HG03135 (cell line): ENCODE measurements around the gene FAM236B.
A peak's percentile ranks its signal among the peaks of the same experiment; 100 is the strongest.
"Not testable (repeated sequence)": the region's sequence is repeated elsewhere in the genome, so short reads cannot be mapped to it uniquely, and the experiment has no call there.

Source experiments
- ATAC-seq: cut with Tn5 transposase; IDR thresholded peaks from one replicate; pipeline ENCODE4 v1.9.1; 2021; ENCODE audit warnings: mild to moderate bottlenecking, moderate library complexity; ENCODE audit not compliant: unreplicated experiment

FAM236B gene

DNA sequence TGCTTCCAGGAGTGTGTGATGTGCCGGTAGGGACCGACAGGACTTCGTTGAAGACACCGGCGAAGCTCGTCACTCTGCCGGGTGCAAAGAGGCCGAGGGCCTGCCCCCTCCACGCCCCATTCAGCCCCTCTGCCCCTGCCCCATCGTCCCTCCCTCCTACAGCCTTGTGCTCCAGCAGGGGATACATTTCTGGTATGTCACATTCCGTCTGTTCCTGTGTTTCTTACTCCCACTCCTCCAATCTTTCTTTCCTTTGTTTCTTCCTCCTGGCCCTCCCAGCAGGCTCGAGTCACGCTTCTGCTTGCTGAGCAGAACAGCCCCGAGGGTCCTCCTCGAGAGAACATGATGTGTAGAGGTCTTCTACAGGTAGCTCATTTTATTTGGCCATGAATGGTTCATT lies at the start of gene FAM236B:
Gene FAM236B (minus strand): TSS at position 101 of the 400 bp plus-strand sequence. CDS start 100 bp downstream, at position 1.
- ATAC-seq, result not testable (repeated sequence)

DNA sequence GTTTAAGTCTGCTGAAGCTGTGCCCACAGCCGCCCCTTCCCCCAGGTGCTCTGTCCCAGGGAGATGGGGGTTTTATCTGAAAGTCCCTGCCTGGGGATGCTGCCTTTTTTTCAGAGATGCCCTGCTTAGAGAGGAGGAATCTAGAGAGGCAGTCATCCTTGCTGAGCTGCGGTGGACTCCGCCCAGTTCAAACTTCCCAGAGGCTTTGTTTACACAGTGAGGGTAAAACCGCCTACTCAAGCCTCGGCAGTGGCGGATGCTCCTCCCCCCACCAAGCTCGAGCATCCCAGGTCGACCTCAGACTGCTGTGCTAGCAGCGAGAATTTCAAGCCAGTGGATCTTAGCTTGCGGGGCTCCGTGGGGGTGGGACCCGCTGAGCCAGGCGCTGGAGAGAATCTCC lies 48.2 kb upstream of the FAM236B start:
- ATAC-seq, result not testable (repeated sequence)

- not testable (repeated sequence) for ATAC-seq
These were observed 25.6 kb upstream of the FAM236B start, which contains the start of gene FAM236D for GRCh38 chrX:72808110-72808509. FAM236D (minus strand) TSS chrX:72808210; CDS start chrX:72808110, 100 bp downstream.

DNA sequence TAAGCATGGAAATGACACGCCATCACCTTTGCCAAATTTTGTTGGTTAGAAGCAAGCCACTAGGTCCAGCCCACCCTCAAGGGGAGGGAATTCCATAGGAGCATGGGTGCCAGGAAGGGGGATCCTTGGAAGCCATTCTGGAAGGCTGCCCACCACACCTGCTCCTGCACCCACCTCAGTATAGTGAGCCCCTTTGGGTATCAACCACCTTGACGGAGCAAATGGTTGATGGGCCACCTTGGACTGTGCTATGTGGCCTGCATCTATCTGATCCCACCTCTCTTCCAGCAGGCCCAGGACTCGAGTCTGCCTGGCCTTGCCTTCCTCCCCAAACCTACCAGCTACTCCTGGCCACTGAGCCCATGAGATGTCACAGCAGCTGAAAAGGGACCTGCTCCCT lies 7.9 kb upstream of the FAM236B start:
- not testable (repeated sequence) for ATAC-seq

DNA sequence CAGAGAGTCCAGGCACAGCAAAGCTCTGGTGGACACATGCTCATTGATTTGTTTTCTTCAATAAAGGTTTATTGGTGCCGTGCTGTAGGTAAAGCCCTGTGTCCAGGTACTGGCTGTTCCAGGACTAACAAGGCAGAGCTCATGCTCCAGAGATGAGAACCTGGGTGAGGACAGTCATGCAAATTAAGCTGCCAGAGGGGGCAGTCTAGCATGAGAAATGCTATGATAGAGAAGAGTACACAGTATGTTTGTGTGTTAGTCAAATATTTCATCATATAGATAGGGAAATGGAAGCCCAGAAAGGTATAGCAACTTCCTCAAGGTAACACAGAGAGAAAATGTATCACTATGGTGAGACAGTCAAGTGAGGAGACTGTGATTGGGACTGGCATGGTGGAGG lies 5.7 kb upstream of the FAM236B start:
- ATAC-seq, result not testable (repeated sequence)

DNA sequence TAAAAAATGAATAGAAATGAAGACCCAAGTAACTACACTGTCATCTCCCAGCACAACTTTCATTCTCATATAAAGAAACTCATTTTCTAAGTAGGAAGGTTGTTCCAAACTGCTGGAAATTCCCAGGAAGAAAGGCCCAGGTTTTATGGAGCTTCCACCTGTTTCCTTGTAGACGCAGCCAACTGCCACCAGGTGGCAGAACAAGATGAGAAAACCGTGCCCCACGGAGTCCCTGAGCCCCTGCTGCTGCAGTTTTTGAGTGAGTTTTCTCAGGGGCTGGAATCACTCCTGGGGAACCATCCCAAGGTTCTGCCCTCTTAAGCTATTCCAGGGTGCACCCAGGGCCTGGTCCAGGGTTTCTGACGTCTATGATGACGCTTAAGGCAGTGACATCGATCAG lies 1.5 kb upstream of the FAM236B start:
- not testable (repeated sequence) for ATAC-seq

DNA sequence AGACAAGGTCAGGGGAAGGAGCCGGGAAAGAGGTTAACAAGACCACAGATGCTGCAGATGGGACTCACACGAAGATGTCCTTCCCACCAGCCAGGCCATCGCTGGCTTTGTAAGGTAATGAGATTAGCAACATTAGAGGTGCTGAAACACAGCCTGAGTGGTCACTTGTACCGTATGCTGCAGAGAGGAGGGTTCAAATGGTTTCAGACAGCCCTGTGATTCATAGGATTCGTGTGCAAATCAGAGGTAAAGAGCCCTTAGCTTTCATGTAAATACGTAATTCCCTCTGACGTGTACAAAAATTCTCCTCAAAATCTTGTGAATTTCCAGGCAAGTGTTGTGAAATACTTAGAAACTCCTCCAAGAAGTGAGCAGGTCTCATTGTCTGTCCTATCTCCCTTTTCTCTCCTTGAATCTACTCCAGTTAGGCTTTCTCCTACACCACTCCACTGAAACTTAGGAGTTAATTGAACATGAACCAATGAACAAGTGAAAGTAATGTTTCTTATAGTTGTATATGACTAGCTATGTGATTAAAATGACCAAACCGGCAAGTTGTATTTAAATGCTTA lies 991 bp upstream of the FAM236B start:
- ATAC-seq, result not testable (repeated sequence)

GRCh38 chrX:72778146-72778545 lies 4.3 kb downstream of the FAM236B start:
- not testable (repeated sequence) for ATAC-seq

DNA sequence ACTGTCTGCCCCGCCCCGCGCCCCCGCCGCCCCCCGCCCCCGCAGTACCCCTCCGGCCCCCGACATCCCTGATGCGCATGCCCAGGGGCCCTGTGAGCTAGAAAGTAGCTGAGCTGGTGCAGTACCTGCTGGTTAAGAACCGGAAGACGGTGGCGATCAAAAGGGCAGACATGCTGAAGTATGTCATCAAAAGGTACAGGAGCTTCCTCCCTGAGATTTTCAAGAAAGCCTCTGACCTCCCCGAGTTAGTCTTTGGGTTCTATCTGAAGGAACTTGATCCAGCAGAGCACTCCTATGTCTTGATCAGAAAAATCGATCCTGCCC lies 5.0 kb downstream of the FAM236B start:
- peak; percentile 61 for ATAC-seq

DNA sequence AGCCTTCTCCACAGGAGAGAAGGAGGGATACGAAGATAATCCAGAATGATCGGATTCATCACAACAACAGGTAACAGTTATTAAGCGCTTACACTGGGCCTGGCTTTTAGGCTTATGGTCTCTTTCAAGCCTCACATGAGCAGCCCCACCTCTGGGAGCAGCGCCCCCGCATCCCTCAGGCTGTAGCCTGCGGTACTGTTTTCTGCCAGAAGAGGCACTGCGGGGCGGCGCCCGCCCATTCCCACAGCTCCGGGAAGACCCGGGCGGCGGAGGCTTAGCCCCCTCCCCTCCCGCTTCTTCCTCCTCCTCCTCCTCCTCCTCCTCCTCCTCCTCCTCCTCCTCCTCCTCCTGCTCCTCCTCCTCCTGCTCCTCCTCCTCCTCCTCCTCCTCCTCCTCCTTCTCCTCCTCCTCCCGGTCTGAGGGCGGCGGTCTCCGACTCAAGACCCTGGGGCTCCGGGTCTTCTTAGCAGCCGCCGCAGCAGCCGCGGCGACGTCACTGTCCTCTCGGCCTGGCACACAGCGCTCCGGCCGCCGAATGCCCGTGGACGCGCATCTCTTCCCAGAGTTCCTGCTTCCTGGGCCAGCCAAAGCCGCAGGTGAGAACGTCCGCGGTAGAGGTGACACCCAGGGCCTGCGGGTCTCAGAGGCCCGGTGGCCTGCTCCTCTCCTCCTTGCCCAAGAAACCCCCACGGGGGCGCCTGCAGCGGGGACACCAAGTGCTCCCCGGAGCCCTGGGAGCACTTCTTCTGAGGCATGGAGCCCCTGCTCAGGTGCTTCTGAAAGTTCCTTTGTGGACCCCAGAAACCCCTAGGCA lies 5.6 kb downstream of the FAM236B start, which contains the start of gene DMRTC1B:
Gene DMRTC1B (plus strand): TSS at position 238 of the 814 bp plus-strand sequence. CDS start 68,246 bp downstream, outside the sequence.
- ATAC-seq, result peak; percentile 71

DNA sequence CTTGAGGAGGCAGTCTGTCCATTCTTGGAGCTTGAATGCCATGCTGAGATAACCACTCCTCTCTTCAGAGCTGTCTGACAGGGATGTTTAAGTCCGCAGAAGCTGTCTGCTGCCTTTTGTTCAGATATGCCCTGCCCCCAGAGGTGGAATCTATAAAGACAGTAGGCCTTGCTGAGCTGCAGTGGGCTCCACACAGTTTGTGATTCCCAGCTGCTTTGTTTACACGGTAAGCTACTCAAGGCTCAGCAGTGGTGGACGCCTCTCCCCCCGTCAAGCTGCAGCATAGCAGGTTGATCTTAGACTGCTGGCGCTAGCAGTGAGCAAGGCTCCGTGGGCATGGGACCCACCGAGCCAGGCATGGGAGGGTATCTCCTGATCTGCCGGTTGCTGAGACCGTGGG lies 22.0 kb downstream of the FAM236B start:
- not testable (repeated sequence) for ATAC-seq

- not testable (repeated sequence) for ATAC-seq
These were observed 33.9 kb downstream of the FAM236B start for GRCh38 chrX:72748545-72748944.

DNA sequence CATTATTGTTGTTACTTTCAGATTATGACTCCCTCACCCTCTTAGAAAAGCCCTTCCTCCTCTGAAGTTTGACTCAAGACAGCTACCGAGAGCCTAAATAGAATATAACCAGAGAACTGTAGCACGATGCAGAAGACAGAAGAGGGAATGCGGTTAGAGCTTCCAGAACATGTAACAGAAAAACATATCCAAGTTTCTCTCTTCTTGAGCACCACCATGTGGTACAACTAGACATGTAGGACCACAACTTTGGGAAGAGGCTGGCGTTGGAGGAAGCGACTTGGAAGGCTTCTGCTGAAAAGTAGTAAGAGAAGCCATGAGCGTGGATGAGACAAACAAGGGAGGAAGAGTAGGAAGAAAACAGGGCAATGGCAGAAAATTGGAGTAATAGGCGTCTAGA lies 36.9 kb downstream of the FAM236B start:
- ATAC-seq, result not testable (repeated sequence)

- no peak for ATAC-seq
These were observed 46.9 kb downstream of the FAM236B start for GRCh38 chrX:72735561-72735960.

GRCh38 chrX:72733636-72734035 lies 48.8 kb downstream of the FAM236B start:
- ATAC-seq, result not testable (repeated sequence)
